ENCODE results near the gene RPL7A. TPM values are rescaled to one million over a fixed set of nuclear protein-coding genes. Genes with fewer than 3 reads are reported as not detected.
A peak's percentile ranks its signal among the peaks of the same experiment; 100 is the strongest.

The RPL7A gene
- total and polyA plus RNA-seq, 2 donors from 2014 or later, result 1,502 to 2,097 TPM

DNA sequence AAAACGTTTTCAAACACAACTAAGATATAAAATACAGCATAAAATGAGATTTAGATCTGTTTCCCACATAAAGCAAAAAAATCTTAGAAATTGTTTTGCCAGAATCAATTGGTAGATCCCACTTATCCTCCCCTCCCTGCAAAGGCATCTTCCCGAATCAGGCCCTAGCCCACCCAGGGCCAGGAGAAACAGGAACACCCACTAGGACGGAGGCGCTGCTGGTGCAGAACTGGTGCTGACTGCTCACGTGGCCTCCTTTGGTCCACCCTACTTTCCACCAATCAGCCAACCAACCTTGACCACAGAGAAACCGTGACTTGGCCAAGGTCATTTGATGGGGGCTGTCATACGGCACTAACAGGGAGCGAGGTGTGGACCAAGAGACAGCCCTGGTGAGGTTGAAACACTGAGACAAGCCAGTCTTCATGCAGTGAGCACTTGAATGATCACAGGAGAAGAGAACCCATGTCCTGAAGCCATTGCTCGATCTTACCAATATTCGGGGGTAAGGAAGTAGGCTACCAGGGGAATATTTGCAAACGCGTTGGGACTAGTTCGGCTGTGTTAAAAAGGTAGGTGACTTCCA is 13.6 kb downstream of the RPL7A start:
- Histone ChIP-seq H3K9me3 (ENCODE audit: control insufficient read depth in 2 of 3, insufficient read depth in 1 of 3, low read length in 3 of 3) (no peaks in the 10 kb centered on the region), H3K4me1 (ENCODE audit: control insufficient read depth in 2 of 3, insufficient read depth in 2 of 3, low read depth in 1 of 3, low read length in 3 of 3) (peaks cover 3 to 35% (median 21%) of the 10 kb centered on the region in 3 donors), H3K36me3 (ENCODE audit: control insufficient read depth in 2 of 3, insufficient read depth in 3 of 3, low read length in 3 of 3) (peaks cover 7 to 52% (median 24%) of the 10 kb centered on the region in 3 donors), H3K27ac (ENCODE audit: low read depth in 2 of 2, low read length in 2 of 2) (peak overlapping the region; percentile 4 to 55), H3K27me3 (ENCODE audit: control insufficient read depth, insufficient read depth, low read length) (no peaks in the 10 kb centered on the region), H3K4me3 (ENCODE audit: low read length in 3 of 3) (no peak overlapping the region), H3K9ac (ENCODE audit: low read length in 3 of 3) (peak overlapping the region in 1 of 3 donors; percentile 44)
- intact Hi-C loops (cut with DNase I), result no loop called here
- TF ChIP-seq, protein P1, sequence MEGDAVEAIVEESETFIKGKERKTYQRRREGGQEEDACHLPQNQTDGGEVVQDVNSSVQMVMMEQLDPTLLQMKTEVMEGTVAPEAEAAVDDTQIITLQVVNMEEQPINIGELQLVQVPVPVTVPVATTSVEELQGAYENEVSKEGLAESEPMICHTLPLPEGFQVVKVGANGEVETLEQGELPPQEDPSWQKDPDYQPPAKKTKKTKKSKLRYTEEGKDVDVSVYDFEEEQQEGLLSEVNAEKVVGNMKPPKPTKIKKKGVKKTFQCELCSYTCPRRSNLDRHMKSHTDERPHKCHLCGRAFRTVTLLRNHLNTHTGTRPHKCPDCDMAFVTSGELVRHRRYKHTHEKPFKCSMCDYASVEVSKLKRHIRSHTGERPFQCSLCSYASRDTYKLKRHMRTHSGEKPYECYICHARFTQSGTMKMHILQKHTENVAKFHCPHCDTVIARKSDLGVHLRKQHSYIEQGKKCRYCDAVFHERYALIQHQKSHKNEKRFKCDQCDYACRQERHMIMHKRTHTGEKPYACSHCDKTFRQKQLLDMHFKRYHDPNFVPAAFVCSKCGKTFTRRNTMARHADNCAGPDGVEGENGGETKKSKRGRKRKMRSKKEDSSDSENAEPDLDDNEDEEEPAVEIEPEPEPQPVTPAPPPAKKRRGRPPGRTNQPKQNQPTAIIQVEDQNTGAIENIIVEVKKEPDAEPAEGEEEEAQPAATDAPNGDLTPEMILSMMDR (IDR thresholded peaks at IDR 0.05; ENCODE audit: borderline replicate concordance, extremely low read depth, insufficient read depth), result no peak
- FAIRE-seq, result no peak
- no peak for DNase-seq

DNA sequence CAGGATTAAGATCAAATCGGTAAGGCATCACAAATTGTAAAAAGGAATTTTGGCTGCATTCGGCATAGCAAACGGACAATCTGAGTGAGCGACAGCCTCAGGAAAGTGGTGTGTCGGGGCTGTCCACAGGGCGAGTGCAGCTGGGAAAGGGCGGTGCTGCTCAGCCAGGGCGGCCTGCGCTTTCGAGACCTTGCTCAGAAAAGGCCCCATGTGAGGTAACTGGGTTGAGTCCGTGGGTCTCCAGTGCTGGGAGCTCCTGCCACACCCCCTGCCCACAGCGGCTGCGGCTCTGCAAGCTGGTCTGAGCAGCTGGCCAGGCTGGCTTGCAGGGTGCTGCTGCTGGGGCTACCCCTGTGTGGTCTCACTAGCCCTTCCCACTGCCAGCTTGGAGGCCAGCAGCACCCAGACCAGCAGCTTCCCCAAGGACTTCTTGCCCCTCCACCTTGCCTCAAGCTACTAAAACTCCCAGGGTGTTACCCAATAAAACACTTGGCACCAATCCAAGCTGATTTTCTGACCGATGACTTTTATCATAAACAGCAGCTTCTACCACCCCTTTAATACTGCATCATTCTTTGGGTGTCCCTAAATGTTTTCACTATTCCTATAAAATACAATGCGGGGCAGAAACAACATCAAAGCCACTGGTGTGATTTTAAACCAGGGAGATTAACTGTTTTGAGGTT is 14.5 kb downstream of the RPL7A start:
- Histone ChIP-seq H3K27me3 (ENCODE audit: control insufficient read depth, insufficient read depth, low read length) (no peaks in the 10 kb centered on the region), H3K4me1 (ENCODE audit: control insufficient read depth in 2 of 3, insufficient read depth in 2 of 3, low read depth in 1 of 3, low read length in 3 of 3) (peaks cover 3 to 33% (median 22%) of the 10 kb centered on the region in 3 donors), H3K27ac (ENCODE audit: low read depth in 2 of 2, low read length in 2 of 2) (peak overlapping the region; percentile 28 to 55), H3K4me3 (ENCODE audit: low read length in 3 of 3) (no peak overlapping the region), H3K36me3 (ENCODE audit: control insufficient read depth in 2 of 3, insufficient read depth in 3 of 3, low read length in 3 of 3) (peaks cover 7 to 59% (median 29%) of the 10 kb centered on the region in 3 donors), H3K9ac (ENCODE audit: low read length in 3 of 3) (peak overlapping the region in 1 of 3 donors; percentile 44), H3K9me3 (ENCODE audit: control insufficient read depth in 2 of 3, insufficient read depth in 1 of 3, low read length in 3 of 3) (no peaks in the 10 kb centered on the region)
- FAIRE-seq (no peak), DNase-seq (peak in 1 of 5 donors; percentile 66)
- TF ChIP-seq, protein P1 (IDR thresholded peaks at IDR 0.05; ENCODE audit: borderline replicate concordance, extremely low read depth, insufficient read depth), result no peak
- intact Hi-C loops (cut with DNase I), result no loop called here

DNA sequence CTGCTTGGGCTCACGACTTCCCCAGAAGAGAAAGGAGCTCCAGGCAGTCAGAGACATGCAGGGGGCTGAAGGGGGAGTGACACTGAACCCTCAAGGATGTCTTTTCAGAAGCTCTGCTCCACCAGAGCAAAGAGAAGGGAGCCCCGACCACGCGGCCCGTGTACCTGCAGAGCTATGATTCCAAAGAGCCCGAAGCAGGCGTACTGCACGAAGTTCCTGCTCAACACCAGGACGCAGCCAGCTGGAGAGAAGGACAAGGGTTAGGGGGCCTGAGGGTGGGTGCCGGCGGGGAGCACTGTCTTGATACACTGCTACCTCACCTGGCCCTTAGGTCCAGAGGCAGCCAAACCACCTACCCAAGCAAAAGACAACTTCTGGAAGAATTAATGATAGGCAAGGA is 18.4 kb downstream of the RPL7A start:
- intact Hi-C loops (cut with DNase I), result no loop called here
- Histone ChIP-seq H3K27me3 (ENCODE audit: control insufficient read depth, insufficient read depth, low read length) (no peaks in the 10 kb centered on the region), H3K9ac (ENCODE audit: low read length in 3 of 3) (no peak overlapping the region), H3K4me1 (ENCODE audit: control insufficient read depth in 2 of 3, insufficient read depth in 2 of 3, low read depth in 1 of 3, low read length in 3 of 3) (peaks cover 3 to 61% (median 40%) of the 10 kb centered on the region in 3 donors), H3K36me3 (ENCODE audit: control insufficient read depth in 2 of 3, insufficient read depth in 3 of 3, low read length in 3 of 3) (peaks cover 4 to 50% (median 34%) of the 10 kb centered on the region in 3 donors), H3K9me3 (ENCODE audit: control insufficient read depth in 2 of 3, insufficient read depth in 1 of 3, low read length in 3 of 3) (no peaks in the 10 kb centered on the region), H3K4me3 (ENCODE audit: low read length in 3 of 3) (no peak overlapping the region), H3K27ac (ENCODE audit: low read depth in 2 of 2, low read length in 2 of 2) (no peak overlapping the region)
- TF ChIP-seq, protein P1 (IDR thresholded peaks at IDR 0.05; ENCODE audit: borderline replicate concordance, extremely low read depth, insufficient read depth), result no peak
- FAIRE-seq (no peak), DNase-seq (no peak)

Data from kidney (tissue), 14 donors.